ENCODE data around the gene GTF2IRD1.
"Not testable (repeated sequence)": the region's sequence is repeated elsewhere in the genome, so short reads cannot be mapped to it uniquely, and the experiment has no call there.

GTF2IRD1 gene

DNA sequence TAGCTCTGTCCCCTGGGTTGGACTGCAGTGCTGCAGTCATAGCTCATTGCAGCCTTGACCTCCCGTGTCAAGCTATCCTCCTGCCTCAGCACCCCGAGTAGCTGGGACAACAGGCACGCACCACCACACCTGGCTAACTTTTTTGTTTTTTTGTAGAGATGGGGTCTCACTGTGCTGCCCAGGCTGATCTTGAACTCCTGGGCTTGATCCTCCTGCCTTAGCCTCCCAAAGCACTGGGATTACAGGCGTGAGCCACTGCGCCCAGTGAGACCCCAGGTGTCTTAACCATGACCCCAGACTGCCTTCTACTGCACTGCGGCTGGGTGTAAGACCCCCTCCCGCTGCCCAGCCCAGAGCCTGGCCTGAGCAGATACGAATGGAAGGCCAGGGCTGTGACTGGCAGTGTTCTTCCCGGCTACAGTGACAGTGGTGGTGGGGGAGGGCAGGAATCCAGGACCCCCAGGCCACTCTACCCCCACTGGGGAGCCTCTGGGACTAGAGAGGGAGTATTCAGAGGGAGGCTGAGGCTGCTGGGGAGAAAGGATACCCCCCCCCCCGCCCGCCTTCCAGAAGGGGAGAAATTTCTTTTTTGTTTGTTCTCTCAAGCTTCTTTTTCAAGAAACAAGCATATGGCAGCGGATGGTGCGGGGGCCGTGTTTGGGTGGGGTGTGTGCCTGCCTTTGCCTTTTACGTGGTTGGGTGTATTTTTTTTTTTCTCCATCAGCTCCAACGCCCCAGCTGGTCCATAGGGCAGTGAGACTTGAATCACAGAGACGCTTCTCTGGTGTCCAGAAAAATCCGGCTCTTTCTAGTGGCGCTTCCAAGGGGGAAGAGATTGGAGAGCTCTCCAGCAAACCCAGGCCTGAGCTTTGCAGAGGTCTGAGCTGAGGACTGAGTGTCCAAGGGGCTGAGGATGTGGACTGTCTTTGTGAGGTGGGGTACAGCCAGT, 36.6 kb downstream of the GTF2IRD1 start:
- Histone ChIP-seq H3K36me3 (ENCODE audit: control insufficient read depth, insufficient read depth, low read length) (no peaks in the 10 kb centered on the region), H3K27me3 (replicated peaks; ENCODE audit: control insufficient read depth, insufficient read depth, low read length, poor library complexity, severe bottlenecking) (no peaks in the 10 kb centered on the region), H3K9me3 (ENCODE audit: control insufficient read depth, low read length) (no peaks in the 10 kb centered on the region), H3K4me1 (ENCODE audit: control insufficient read depth, insufficient read depth, low read length, poor library complexity, severe bottlenecking) (no peaks in the 10 kb centered on the region), H3K27ac (ENCODE audit: insufficient read depth, low read length, poor library complexity, severe bottlenecking) (no peak overlapping the region), H3K4me3 (ENCODE audit: insufficient read depth, low read depth, low read length, poor library complexity, severe bottlenecking) (no peak overlapping the region)
- DNase-seq = no peak

GRCh38 chr7:74491490-74491889, 37.8 kb downstream of the GTF2IRD1 start:
- not testable (repeated sequence) for H3K4me3 ChIP-seq (ENCODE audit: insufficient read depth, low read depth, low read length, poor library complexity, severe bottlenecking); H3K27ac ChIP-seq (ENCODE audit: insufficient read depth, low read length, poor library complexity, severe bottlenecking); H3K4me1 ChIP-seq (ENCODE audit: control insufficient read depth, insufficient read depth, low read length, poor library complexity, severe bottlenecking); H3K27me3 ChIP-seq (replicated peaks; ENCODE audit: control insufficient read depth, insufficient read depth, low read length, poor library complexity, severe bottlenecking); DNase-seq; H3K36me3 ChIP-seq (ENCODE audit: control insufficient read depth, insufficient read depth, low read length); H3K9me3 ChIP-seq (ENCODE audit: control insufficient read depth, low read length)

- H3K4me1 ChIP-seq (ENCODE audit: control insufficient read depth, insufficient read depth, low read length, poor library complexity, severe bottlenecking) = no peaks in the 10 kb centered on the region
- no peaks in the 10 kb centered on the region for H3K9me3 ChIP-seq (ENCODE audit: control insufficient read depth, low read length)
- no peak overlapping the region for H3K27ac ChIP-seq (ENCODE audit: insufficient read depth, low read length, poor library complexity, severe bottlenecking)
- H3K27me3 ChIP-seq (replicated peaks; ENCODE audit: control insufficient read depth, insufficient read depth, low read length, poor library complexity, severe bottlenecking) = no peaks in the 10 kb centered on the region
- H3K4me3 ChIP-seq (ENCODE audit: insufficient read depth, low read depth, low read length, poor library complexity, severe bottlenecking) = no peak overlapping the region
- DNase-seq = no peak
- H3K36me3 ChIP-seq (ENCODE audit: control insufficient read depth, insufficient read depth, low read length) = no peaks in the 10 kb centered on the region
Observed at GRCh38 chr7:74493295-74493694, 39.6 kb downstream of the GTF2IRD1 start.

- H3K36me3 ChIP-seq (ENCODE audit: control insufficient read depth, insufficient read depth, low read length) = no peaks in the 10 kb centered on the region
- no peak for DNase-seq
- H3K27me3 ChIP-seq (replicated peaks; ENCODE audit: control insufficient read depth, insufficient read depth, low read length, poor library complexity, severe bottlenecking) = no peaks in the 10 kb centered on the region
- H3K9me3 ChIP-seq (ENCODE audit: control insufficient read depth, low read length) = no peaks in the 10 kb centered on the region
- H3K4me3 ChIP-seq (ENCODE audit: insufficient read depth, low read depth, low read length, poor library complexity, severe bottlenecking) = no peak overlapping the region
- H3K4me1 ChIP-seq (ENCODE audit: control insufficient read depth, insufficient read depth, low read length, poor library complexity, severe bottlenecking) = no peaks in the 10 kb centered on the region
- no peak overlapping the region for H3K27ac ChIP-seq (ENCODE audit: insufficient read depth, low read length, poor library complexity, severe bottlenecking)
Observed at GRCh38 chr7:74494076-74494548, 40.4 kb downstream of the GTF2IRD1 start.

DNA sequence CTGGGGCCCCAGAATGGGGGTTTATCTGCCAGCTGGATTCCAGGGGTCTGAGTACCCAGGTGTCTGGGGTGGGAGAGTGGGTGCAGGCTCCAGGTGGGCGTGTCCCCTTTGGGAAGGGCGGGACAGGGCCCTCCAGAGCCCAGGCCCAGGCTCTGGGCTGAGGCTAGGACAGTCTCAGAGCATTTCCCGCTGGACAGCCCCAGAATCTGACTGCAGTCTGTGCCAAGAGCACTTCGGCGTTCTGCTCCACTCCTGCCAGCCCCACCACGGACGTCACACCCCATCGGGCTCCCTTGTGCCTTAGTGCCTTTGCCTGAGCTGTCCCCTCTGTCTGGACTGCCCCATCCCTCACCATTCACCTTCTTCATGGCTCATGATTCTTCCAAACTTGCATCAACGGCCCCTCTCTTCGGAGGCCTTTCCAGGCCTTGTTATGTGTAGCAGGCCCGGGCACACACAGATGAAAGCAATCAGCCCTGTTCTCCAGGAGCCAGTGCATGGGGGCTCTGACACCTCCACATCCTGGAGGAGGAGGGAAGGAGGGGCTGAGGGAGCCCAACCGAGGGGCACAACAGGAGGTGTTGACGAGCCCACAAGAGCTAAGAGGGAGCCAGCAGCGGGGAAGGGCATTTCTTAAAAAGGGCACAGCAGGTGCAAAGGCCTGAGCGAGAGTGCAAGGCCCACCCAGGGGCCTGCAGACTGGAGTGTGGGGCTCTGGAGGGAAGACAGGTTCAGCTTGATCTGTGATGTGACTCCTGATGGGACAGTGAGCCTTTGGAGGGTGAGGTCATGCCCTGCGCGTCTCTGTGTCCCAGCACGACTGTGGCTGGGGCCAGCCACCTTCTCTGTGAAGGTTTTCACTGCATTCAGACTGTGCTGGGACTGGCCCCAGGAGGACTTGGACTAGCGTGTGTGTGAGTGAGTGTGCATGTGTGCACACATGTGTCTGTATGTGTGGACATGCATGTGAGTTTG, 41.7 kb downstream of the GTF2IRD1 start:
- H3K4me3 ChIP-seq (ENCODE audit: insufficient read depth, low read depth, low read length, poor library complexity, severe bottlenecking) = no peak overlapping the region

DNA sequence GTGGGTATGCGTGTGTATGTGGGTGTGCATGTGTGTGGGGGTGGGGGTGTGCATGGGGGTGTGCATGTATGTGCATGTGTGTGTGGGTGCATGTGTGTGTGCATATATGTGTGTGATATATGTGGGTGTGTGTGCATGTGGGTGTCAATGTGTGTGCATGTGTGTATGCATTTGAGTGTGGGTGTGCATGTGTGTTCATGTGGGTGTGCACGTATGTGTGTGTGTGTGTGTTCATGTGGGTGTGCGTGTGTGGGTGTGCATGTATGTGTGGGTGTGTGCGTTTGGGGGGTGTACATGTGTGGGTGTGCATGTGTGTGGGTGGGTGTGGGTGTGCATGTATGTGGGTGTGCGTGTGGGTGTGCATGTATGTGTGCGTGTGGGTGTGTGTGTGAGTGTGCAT, 42.6 kb downstream of the GTF2IRD1 start:
- Histone ChIP-seq H3K27me3 (replicated peaks; ENCODE audit: control insufficient read depth, insufficient read depth, low read length, poor library complexity, severe bottlenecking) (no peaks in the 10 kb centered on the region), H3K9me3 (ENCODE audit: control insufficient read depth, low read length) (no peaks in the 10 kb centered on the region), H3K4me1 (ENCODE audit: control insufficient read depth, insufficient read depth, low read length, poor library complexity, severe bottlenecking) (no peaks in the 10 kb centered on the region), H3K36me3 (ENCODE audit: control insufficient read depth, insufficient read depth, low read length) (no peaks in the 10 kb centered on the region), H3K27ac (ENCODE audit: insufficient read depth, low read length, poor library complexity, severe bottlenecking) (no peak overlapping the region), H3K4me3 (ENCODE audit: insufficient read depth, low read depth, low read length, poor library complexity, severe bottlenecking) (no peak overlapping the region)
- DNase-seq = no peak

More for the DNA sequence above, 41.7 kb downstream of the GTF2IRD1 start:
- Histone ChIP-seq H3K36me3 (ENCODE audit: control insufficient read depth, insufficient read depth, low read length) (no peaks in the 10 kb centered on the region), H3K27me3 (replicated peaks; ENCODE audit: control insufficient read depth, insufficient read depth, low read length, poor library complexity, severe bottlenecking) (no peaks in the 10 kb centered on the region), H3K9me3 (ENCODE audit: control insufficient read depth, low read length) (no peaks in the 10 kb centered on the region), H3K4me1 (ENCODE audit: control insufficient read depth, insufficient read depth, low read length, poor library complexity, severe bottlenecking) (no peaks in the 10 kb centered on the region), H3K27ac (ENCODE audit: insufficient read depth, low read length, poor library complexity, severe bottlenecking) (no peak overlapping the region)
- DNase-seq = no peak

GRCh38 chr7:74496773-74497172, 43.1 kb downstream of the GTF2IRD1 start:
- not testable (repeated sequence) for H3K4me1 ChIP-seq (ENCODE audit: control insufficient read depth, insufficient read depth, low read length, poor library complexity, severe bottlenecking); DNase-seq; H3K9me3 ChIP-seq (ENCODE audit: control insufficient read depth, low read length); H3K36me3 ChIP-seq (ENCODE audit: control insufficient read depth, insufficient read depth, low read length); H3K27me3 ChIP-seq (replicated peaks; ENCODE audit: control insufficient read depth, insufficient read depth, low read length, poor library complexity, severe bottlenecking); H3K4me3 ChIP-seq (ENCODE audit: insufficient read depth, low read depth, low read length, poor library complexity, severe bottlenecking); H3K27ac ChIP-seq (ENCODE audit: insufficient read depth, low read length, poor library complexity, severe bottlenecking)

- Histone ChIP-seq H3K4me1 (ENCODE audit: control insufficient read depth, insufficient read depth, low read length, poor library complexity, severe bottlenecking) (no peaks in the 10 kb centered on the region), H3K9me3 (ENCODE audit: control insufficient read depth, low read length) (no peaks in the 10 kb centered on the region), H3K4me3 (ENCODE audit: insufficient read depth, low read depth, low read length, poor library complexity, severe bottlenecking) (no peak overlapping the region), H3K36me3 (ENCODE audit: control insufficient read depth, insufficient read depth, low read length) (no peaks in the 10 kb centered on the region), H3K27ac (ENCODE audit: insufficient read depth, low read length, poor library complexity, severe bottlenecking) (no peak overlapping the region), H3K27me3 (replicated peaks; ENCODE audit: control insufficient read depth, insufficient read depth, low read length, poor library complexity, severe bottlenecking) (no peaks in the 10 kb centered on the region)
- DNase-seq = no peak
Observed at GRCh38 chr7:74498354-74498753, 44.6 kb downstream of the GTF2IRD1 start.

DNA sequence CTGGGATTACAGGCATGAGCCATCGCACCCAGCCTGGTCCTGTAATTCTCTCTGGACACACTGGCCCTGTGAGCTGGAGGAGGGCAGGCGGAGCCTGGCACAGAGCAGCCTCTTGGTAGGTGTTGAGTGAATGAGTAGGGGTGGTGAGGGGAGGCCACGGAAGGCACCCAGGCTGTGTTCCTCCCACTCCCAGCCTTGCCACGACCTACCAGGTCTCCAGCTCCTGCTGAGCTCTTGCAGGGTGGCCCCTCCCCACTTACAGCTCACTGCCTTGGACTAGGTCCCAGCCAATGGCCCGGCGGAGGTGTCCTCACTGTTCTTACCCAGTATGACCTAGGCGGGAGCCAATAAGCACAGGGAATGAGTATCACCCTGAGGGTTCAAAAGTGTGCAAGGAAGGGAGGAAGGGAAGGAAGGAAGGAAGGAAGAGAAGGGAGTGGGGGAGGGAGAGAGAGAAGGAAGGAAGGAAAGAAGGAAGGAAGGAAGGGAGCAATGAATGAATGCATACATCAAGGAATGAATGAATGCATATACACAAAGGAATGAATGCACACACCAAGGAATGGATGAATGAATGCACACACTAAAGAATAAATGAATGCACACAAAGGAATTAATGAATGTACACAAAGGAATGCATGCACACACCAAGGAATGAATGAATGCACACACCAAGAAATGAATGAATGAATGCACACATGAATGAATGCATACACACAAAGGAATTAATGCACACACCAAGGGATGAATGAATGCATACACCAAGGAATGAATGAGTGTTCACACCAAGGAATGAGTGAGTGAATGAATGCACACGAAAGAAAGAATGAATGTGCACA, 45.5 kb downstream of the GTF2IRD1 start:
- Histone ChIP-seq H3K27me3 (replicated peaks; ENCODE audit: control insufficient read depth, insufficient read depth, low read length, poor library complexity, severe bottlenecking) (no peaks in the 10 kb centered on the region), H3K27ac (ENCODE audit: insufficient read depth, low read length, poor library complexity, severe bottlenecking) (no peak overlapping the region), H3K4me3 (ENCODE audit: insufficient read depth, low read depth, low read length, poor library complexity, severe bottlenecking) (no peak overlapping the region), H3K4me1 (ENCODE audit: control insufficient read depth, insufficient read depth, low read length, poor library complexity, severe bottlenecking) (no peaks in the 10 kb centered on the region), H3K36me3 (ENCODE audit: control insufficient read depth, insufficient read depth, low read length) (no peaks in the 10 kb centered on the region), H3K9me3 (ENCODE audit: control insufficient read depth, low read length) (no peaks in the 10 kb centered on the region)
- no peak for DNase-seq
